PC-9 (cell line): ENCODE measurements around the gene PIEZO2.

Source experiments
- CTCF ChIP-seq: fragments of 200-600 bp; sonication (generic); conservative IDR thresholded peaks from 2 replicates; pipeline ENCODE4 v1.6.1; 2017; ENCODE audit warnings: mixed run types, antibody characterized with exemption, mild to moderate bottlenecking, moderate library complexity
- EZH2 ChIP-seq: fragments of 200-600 bp; sonication (generic); IDR thresholded peaks from 2 replicates; pipeline ENCODE4 v1.8.0; 2017; ENCODE audit warnings: antibody characterized with exemption, low read depth

- no peak for TF ChIP-seq CTCF
- no peak for TF ChIP-seq EZH2
Measured at GRCh38 chr18:10689236-10690034, 459.9 kb downstream of the PIEZO2 start.
